HG02943 (cell line): ENCODE results near the gene POLE2.
A peak's percentile ranks its signal among the peaks of the same experiment; 100 is the strongest.
"Not testable (repeated sequence)": the region's sequence is repeated elsewhere in the genome, so short reads cannot be mapped to it uniquely, and the experiment has no call there.

Experiments
- ATAC-seq: cut with Tn5 transposase; IDR thresholded peaks from one replicate; pipeline ENCODE4 v1.9.1; 2021; ENCODE audit warnings: mild to moderate bottlenecking, low read depth, moderate library complexity; ENCODE audit not compliant: unreplicated experiment

The POLE2 gene

GRCh38 chr14:49619730-49620129 lies 68.3 kb downstream of the POLE2 start:
- no peak for ATAC-seq

DNA sequence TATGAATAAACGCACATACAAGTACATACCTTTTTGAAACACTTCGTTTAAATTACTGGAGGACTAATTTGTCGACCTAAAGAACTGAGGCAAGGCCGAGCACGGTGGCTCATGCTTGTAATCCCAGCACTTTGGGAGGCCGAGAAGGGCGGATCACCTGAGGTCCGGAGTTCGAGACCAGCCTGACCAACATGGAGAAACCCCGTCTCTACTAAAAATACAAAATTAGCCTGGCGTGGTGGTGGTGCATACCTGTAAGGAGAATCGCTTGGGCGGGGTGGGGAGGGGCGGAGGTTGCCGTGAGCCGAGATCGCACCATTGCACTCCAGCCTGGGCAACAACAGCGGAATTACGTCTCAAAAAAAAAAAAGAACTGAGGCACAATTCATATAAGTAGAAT lies 68.7 kb downstream of the POLE2 start:
- ATAC-seq = not testable (repeated sequence)

DNA sequence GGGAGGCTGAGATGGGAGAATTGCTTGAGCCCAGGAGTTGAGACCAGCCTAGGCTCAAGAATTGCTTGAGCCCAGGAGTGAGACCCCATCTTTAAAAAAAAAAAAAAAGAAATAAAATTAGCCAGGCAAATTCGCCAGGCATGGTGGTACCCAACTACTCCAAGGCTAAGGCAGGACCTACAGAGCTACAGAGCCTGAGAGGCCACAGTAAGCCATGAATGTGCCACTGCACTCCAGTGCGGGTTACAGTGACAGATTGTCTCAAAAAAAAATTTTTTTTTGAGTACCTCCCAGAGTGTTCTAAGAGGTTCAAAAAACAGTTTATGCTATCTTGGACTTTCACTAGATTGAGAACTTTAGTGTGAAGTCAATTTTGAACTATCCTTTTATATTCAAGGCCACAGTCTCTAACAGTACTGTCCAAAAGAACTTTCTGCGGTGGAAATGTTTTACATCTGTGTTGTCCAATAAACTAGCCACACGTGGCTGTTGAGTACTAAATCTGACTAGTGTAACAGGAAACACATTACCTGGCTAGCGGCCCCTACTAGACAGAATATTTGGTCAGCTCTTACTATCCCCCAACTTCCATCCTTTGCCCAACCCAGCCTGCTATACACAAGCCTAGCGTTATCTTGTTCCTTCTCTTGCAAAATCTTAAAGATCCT lies 70.0 kb downstream of the POLE2 start:
- no peak for ATAC-seq

- ATAC-seq = no peak
Measured at GRCh38 chr14:49615776-49616175, 72.2 kb downstream of the POLE2 start.

- ATAC-seq = no peak
Measured at GRCh38 chr14:49614196-49614595, 73.8 kb downstream of the POLE2 start.

- no peak for ATAC-seq
Measured at GRCh38 chr14:49612671-49613070, 75.3 kb downstream of the POLE2 start.

- ATAC-seq = no peak
Measured at GRCh38 chr14:49612251-49612650, 75.8 kb downstream of the POLE2 start.

DNA sequence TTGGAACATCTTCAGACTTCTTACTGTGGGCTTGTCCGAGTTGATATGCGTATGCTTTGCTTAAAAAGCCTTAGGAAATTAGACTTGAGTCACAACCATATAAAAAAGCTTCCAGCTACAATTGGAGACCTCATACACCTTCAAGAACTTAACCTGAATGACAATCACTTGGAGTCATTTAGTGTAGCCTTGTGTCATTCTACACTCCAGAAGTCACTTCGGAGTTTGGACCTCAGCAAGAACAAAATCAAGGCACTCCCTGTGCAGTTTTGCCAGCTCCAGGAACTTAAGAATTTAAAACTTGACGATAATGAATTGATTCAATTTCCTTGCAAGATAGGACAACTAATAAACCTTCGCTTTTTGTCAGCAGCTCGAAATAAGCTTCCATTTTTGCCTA lies 80.4 kb downstream of the POLE2 start:
- no peak for ATAC-seq

DNA sequence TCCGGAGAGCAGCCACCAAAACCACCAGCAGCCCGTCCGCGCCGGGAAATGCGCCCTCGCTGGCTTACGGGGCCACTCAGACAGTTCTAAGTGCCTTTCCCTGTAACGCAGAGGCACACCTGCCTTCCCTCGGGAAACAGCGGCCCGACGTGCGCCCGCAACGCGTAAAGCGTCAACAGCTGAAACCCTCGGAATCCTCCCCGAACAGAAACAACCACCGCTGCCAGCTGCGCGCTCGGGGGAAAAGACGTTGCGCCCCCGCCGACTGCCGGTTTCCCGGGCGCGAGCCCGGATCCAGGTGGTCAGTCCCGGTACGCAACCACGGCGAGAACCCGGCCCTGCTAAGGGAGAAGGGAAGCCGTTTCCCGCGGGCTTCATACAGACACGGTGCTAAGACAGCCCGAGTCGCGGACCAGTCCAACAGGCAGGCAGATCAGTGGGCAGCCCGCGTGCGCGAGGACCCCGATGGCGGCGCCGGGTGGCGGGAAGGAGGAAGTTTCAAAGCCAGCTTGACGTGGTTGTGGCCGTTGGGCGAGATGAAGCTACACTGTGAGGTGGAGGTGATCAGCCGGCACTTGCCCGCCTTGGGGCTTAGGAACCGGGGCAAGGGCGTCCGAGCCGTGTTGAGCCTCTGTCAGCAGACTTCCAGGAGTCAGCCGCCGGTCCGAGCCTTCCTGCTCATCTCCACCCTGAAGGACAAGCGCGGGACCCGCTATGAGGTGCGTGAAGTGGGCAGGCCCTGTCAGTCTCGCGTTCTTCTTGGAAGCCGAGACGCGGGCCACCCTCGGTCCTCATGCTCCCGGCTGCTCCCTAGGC lies 89.3 kb downstream of the POLE2 start, which contains the start of gene LRR1:
TSS of gene LRR1 (plus strand) at position 456 of the 816 bp plus-strand sequence. CDS start at position 537, 81 bp downstream.
- ATAC-seq = peak; percentile 48

GRCh38 chr14:49598189-49598484 lies 89.9 kb downstream of the POLE2 start:
- ATAC-seq = no peak

DNA sequence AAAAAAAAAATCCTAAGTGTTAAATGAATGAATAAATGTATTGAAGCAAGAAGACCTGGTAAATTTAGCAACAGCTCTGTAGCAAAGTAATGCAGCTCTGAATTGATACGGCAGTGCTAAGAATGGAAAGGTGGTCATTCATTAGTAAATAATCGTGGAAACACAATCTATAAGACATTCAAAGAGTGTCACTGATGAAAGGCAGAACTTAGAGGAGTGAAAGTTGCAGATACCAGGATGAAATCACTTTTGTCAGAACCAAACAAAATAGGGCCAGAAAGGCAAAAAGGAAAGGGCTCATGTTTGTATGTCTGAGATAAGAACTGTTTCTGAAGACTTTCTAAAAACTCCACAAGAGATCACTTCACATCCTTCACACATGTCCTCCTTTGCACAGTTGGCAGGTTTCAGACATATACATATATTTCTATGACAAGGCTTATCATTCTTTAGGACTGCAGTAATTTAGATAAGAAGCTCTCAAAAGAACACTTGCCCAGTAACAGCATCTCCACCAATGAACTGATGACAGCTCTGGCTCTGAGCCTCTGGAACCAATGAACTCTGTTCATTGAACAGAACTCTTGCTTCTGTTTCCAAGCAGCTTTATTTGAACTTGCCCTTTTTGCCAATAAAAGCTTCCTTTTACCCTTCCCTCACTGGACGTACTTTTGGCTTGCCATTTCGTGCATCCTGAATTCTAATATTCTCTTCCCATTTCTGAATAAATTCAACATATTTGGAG lies 93.5 kb downstream of the POLE2 start:
- ATAC-seq = no peak
